Amniotic stem cell (primary cell): ENCODE results near the gene KLHDC7B.
A peak's percentile ranks its signal among the peaks of the same experiment; 100 is the strongest.
"Not testable (repeated sequence)": the region's sequence is repeated elsewhere in the genome, so short reads cannot be mapped to it uniquely, and the experiment has no call there.

ENCODE experiments used
- DNase-seq: peaks from one replicate; lab custom pipeline; 2025; lab: John Stamatoyannopoulos, UW

Gene KLHDC7B

GRCh38 chr22:50517495-50518260, 28.0 kb upstream of the KLHDC7B start:
- no peak for DNase-seq

GRCh38 chr22:50518606-50519005, 27.1 kb upstream of the KLHDC7B start:
- DNase-seq, result no peak

- no peak for DNase-seq
Observed at GRCh38 chr22:50519151-50519550, 26.5 kb upstream of the KLHDC7B start.

GRCh38 chr22:50520184-50520583, 25.5 kb upstream of the KLHDC7B start:
- DNase-seq, result not testable (repeated sequence)

GRCh38 chr22:50520826-50521453, 24.8 kb upstream of the KLHDC7B start:
- DNase-seq, result no peak

- DNase-seq, result no peak
Observed at GRCh38 chr22:50521710-50522109, 24.0 kb upstream of the KLHDC7B start.

GRCh38 chr22:50522208-50522805, 23.4 kb upstream of the KLHDC7B start:
- no peak for DNase-seq

- no peak for DNase-seq
Observed at GRCh38 chr22:50522806-50523438, 22.8 kb upstream of the KLHDC7B start.

- DNase-seq, result no peak
Observed at GRCh38 chr22:50523458-50523805, 22.3 kb upstream of the KLHDC7B start.

GRCh38 chr22:50523806-50524675, 21.7 kb upstream of the KLHDC7B start:
- DNase-seq, result no peak

- no peak for DNase-seq
Observed at GRCh38 chr22:50524676-50525103, 21.0 kb upstream of the KLHDC7B start.

GRCh38 chr22:50525104-50525857, 20.4 kb upstream of the KLHDC7B start, which contains the start of gene SCO2:
SCO2 (minus strand) TSS chr22:50525598; CDS start chr22:50524411, 1,187 bp downstream.
- DNase-seq, result peak; percentile 95

- DNase-seq, result no peak
Observed at GRCh38 chr22:50525858-50526107, 19.9 kb upstream of the KLHDC7B start.

- DNase-seq, result peak; percentile 26
Observed at GRCh38 chr22:50526108-50526833, 19.4 kb upstream of the KLHDC7B start.

- no peak for DNase-seq
Observed at GRCh38 chr22:50526834-50527801, 18.6 kb upstream of the KLHDC7B start.

GRCh38 chr22:50527921-50528681, 17.6 kb upstream of the KLHDC7B start:
- DNase-seq, result no peak

GRCh38 chr22:50528682-50529415, 16.9 kb upstream of the KLHDC7B start:
- no peak for DNase-seq

- no peak for DNase-seq
Observed at GRCh38 chr22:50529416-50529896, 16.2 kb upstream of the KLHDC7B start.
